ENCODE data around the gene DAB1.

- TF ChIP-seq YY1 (IDR thresholded peaks at IDR 0.05; ENCODE audit: insufficient read depth, insufficient read length), result no peak
- no peak for TF ChIP-seq ZNF274 (IDR thresholded peaks at IDR 0.05; ENCODE audit: low read depth, low read length)
- TF ChIP-seq SUZ12 (IDR thresholded peaks at IDR 0.05; ENCODE audit: extremely low read depth, insufficient read depth, insufficient read length), result no peak
Observed at GRCh38 chr1:57172040-57172439, 251.8 kb downstream of the DAB1 start.
